Middle frontal gyrus (tissue), 1 donor: ENCODE results near the gene QRFP.

Experiments
- DNase-seq: peaks from one replicate; pipeline ENCODE4 v3.0.0-alpha.2; 2015; ENCODE audit warnings: low spot score; ENCODE audit errors: extremely low spot score

The QRFP gene

DNA sequence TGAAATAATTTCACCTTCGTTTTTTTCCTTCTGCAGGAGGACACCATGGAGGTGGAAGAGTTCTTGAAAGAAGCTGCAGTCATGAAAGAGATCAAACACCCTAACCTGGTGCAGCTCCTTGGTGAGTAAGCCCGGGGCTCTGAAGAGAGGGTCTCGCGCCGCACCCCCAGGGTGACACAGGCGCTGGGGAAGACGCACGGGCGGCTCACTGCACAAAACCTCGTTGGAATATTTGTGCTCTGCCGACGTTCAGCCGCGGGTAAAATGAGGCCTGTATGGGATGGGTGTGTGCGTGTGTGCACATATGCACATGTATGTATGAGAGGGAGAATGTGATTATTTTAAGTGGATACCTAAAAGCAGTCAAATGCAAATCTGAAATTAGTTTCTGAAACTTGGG lies 24.5 kb downstream of the QRFP start:
- DNase-seq, result no peak

GRCh38 chr9:130871395-130872062 lies 25.1 kb downstream of the QRFP start:
- no peak for DNase-seq

DNA sequence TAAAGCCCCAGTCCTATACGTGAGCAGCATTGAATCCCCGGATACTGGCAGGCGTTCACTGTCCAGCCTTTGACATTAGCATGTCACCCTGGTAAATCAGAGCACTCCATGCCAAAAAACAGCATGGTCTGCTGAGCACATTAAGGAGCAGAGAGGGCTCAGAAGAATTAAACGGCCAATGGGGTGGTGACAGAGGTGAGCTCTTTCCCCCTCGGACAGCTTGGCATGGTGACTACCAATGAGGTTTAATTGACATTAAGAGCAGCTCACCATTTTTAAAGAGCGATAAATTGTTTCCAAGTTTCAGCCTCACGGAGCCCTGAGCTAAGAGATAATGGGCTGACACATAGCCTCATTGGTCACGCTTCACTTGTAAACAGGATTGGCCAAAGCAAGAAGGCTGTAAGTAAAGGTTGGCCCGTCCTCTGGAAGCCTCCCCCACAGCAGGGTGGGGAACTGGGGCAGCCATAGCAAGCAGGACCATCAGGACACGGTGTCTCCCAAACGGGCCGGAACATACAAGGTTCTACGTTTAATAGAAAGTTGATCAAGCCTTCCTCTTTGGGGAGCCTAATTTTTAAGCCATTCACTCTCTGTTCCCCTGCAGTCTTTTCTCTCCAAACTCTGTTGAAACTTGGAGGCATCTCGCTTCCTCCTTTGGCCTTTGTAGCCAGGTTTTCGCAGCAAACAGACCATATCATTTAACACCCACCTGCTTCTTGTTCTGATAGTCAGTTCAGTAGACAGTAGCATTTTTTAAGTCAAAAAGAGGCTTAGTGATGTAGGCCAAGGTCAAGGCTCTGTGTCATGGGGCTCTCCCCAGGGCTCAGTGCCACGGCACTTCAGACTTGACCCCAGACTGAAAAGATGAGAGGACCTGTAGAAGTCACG lies 25.9 kb downstream of the QRFP start:
- DNase-seq, result no peak

- no peak for DNase-seq
Observed at GRCh38 chr9:130869250-130869649, 27.4 kb downstream of the QRFP start.

GRCh38 chr9:130868230-130868629 lies 28.4 kb downstream of the QRFP start:
- DNase-seq, result no peak

- no peak for DNase-seq
Observed at GRCh38 chr9:130867556-130867955, 29.1 kb downstream of the QRFP start.

DNA sequence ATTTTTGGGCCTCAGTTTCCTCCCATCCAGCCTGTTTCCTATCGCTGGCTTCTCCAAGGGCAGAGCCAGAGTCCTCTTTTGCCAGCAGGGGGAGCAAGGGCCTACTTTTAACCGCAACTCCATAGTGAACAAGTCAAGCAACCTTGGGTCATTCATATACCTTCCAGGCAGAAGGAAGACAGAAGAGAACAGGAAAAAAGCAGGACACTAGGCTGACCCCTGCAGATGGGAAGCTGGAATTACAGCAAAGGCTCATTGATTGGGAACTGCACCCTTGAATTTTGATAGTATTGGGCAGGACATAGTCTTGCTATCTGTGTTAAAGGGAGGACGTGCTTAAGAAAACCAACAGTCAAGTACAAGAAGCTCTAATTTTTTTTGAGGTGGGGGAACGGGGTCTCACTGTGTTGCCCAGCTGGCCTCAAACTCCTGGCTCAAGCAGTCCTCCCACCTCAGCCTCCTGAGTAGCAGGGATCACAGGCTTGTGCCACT lies 30.1 kb downstream of the QRFP start:
- no peak for DNase-seq

DNA sequence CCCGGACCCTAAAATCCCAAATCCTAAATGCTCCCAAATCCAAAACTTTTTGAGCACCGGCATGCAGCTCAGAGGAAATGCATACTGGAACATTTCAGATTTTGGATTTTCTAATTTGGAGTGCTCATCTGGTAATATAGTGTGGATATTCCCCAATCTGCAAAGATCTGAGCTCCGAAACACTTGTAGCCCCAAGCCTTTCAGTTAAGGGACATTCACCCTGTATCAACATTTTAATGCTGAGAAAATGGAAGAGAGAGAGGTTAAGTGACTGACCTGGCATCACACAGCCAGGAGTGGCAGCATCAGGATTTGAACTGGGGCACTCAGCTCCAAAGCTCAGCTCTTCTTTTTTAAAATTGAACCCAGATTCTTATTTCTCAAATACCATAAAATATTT lies 30.7 kb downstream of the QRFP start:
- DNase-seq, result no peak

DNA sequence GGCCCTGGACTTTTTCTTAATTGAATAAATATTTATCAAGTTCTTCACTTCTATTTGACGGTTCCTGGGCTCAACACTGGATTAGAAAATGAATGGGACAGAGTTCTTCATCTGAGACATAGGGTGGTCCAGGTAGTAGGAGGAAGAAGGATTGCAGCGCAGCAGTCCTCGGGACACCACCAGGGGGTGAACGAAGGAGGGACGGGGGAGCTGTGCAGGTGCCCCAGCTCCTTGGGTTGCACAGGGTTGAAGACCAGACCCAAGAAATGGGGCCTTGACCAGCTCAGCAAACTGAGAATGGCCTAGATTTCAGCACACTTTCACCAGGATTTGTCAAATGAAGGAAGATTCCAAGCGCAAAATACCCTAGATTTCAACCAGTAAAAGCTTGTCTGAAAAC lies 32.1 kb downstream of the QRFP start:
- no peak for DNase-seq

- no peak for DNase-seq
Observed at GRCh38 chr9:130862747-130863146, 33.9 kb downstream of the QRFP start.

DNA sequence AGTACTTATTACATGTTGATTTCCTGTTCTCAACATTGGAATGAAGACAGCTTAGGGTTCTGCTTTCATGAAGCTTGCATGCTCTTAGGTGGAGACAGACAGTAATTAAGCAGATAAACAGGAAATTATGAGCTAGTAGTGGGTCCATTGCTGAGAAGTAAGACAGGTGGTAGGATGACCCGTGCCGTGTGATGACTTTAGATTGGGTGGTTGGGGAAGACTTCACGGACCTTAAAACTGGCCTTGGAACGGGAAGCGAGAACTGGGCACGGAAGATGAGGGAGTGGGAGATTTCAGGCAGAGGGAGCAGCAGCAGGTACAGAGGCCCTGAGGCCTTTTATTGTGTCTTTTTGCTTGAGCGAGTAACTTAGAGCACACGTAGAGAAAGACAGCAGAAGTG lies 34.4 kb downstream of the QRFP start:
- DNase-seq, result no peak

GRCh38 chr9:130861372-130862180 lies 35.0 kb downstream of the QRFP start:
- DNase-seq, result no peak

GRCh38 chr9:130860458-130861316 lies 35.9 kb downstream of the QRFP start:
- DNase-seq, result no peak

DNA sequence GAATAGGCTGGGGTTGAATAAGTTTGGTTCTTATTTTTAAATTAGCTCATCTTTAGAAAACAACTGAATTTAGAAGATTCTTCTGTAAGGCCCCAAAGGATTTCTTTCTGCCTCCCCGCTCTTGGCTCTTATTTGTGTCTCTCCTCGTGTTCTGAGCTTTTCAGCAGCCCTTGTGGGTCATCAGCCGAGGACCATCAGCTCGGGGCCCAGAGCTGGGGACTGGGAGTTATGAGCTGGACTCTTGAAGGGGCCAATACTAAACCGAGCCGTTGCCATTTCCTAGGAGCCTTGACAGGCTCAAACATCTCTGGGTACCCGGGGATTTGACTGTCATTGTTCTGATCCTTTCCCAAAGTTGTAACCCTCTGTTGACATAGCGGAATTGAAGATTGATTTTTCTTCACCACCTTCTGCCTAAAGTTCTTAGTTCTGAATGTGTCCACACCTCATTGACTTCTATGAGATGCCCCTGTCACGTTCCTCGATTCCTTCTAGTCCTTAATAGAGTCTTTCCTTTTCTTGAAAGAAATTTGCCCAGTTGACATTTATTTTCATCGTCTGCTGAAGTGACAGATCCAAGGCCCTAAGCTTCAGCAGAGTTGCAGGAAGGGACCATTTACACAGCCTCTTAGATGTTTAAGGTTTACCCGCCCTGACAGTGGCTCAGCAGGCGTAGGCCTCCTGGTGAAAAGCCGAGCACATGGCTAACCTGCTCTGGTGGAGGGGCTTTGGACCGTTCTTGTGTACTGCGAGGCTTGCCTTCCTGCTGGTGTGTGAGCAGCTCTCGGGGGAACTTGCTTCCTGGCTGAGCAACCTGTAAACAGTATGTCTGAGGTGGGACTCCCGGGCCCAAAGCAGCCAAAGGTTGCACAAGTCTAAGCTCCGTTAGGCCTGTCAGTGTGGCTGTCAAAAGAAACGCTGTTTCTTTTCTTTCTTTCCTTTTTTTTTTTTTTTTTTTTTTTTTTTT lies 37.6 kb downstream of the QRFP start:
- no peak for DNase-seq

- DNase-seq, result no peak
Observed at GRCh38 chr9:130857864-130858738, 38.5 kb downstream of the QRFP start.

DNA sequence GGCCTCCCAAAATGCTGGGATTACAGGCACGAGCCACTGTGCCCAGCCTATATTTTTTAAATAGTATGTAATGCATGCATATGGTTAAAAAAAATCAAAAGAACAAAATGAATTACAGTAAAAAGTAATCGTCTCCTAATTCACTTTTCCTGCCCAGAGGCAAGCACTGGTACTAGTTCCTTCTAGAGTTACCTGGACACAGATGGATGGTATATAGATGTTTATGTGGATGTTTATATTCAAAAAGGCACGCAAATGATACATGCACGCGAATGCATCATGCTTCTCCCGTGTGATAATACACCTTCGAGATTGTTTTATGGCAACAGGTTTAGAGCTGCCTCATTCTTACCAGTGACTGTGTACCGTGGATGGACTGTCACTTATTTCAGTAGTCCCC lies 40.1 kb downstream of the QRFP start:
- DNase-seq, result no peak

- DNase-seq, result no peak
Observed at GRCh38 chr9:130854835-130855234, 41.8 kb downstream of the QRFP start.

- DNase-seq, result no peak
Observed at GRCh38 chr9:130854092-130854491, 42.5 kb downstream of the QRFP start.

DNA sequence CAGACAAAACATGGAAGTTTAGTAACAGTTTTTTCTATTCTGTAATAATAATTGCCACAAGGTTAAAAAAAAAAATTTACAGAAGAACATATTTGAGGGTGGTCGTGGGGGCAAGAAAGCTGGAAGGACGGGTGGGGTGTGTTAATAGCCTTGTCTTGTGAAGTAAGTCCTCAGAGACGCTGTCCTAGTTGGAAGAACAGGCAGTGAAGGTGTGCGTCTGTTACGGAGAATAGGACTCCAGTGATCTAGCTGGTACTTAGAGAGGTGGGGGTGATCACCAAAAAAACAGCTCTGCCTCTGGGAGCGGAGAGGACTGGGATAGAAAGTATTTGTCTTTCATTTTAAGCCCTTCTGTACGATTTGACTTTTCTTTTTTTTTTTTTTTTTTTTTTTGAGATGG lies 43.8 kb downstream of the QRFP start:
- no peak for DNase-seq
